PC-9 (cell line): ENCODE measurements around the gene PHLPP2. TPM values are rescaled to one million over a fixed set of nuclear protein-coding genes. Genes with fewer than 3 reads are reported as not detected.

Experiments
- BruUV-seq: library from RNA; stranded (reverse); fragments of 400-500 nt; replicated peaks from 2 replicates; lab custom pipeline; 2021; lab: Mats Ljungman, UMichigan
- CTCF ChIA-PET: fragments of 300-600 bp; sonication (Branson Sonifier 250); formaldehyde crosslinking; loops from one replicate; lab custom pipeline; 2022; ENCODE audit warnings: antibody characterized with exemption; lab: Charles Lee
- POLR2A ChIA-PET: fragments of 300-600 bp; sonication (Branson Sonifier 250); formaldehyde crosslinking; loops from one replicate; lab custom pipeline; 2022; ENCODE audit warnings: antibody characterized with exemption; ENCODE audit not compliant: unreplicated experiment; lab: Charles Lee
- DNase-seq, 2 experiments: peaks; one replicate each; pipeline versions ENCODE4 v3.0.0 to v3.0.0-alpha.2; 2015 to 2022; ENCODE audit warnings: mixed read lengths in 1 of 2
- H2AFZ ChIP-seq: fragments of 200-600 bp; sonication (generic); 2 replicates; pipeline ENCODE4 v1.8.1; 2017; ENCODE audit warnings: antibody characterized with exemption
- H3F3A ChIP-seq: fragments of 200-600 bp; sonication (generic); 2 replicates; pipeline ENCODE4 v1.8.1; 2017; ENCODE audit warnings: antibody characterized with exemption, mild to moderate bottlenecking, low read depth; ENCODE audit not compliant: insufficient read depth
- H3K27ac ChIP-seq: fragments of 200-600 bp; sonication (generic); 2 replicates; pipeline ENCODE4 v1.6.1; 2016; ENCODE audit warnings: mixed run types
- H3K27me3 ChIP-seq: fragments of 200-600 bp; sonication (generic); 2 replicates; pipeline ENCODE4 v1.6.1; 2016; ENCODE audit warnings: low read depth, mixed run types; ENCODE audit not compliant: insufficient read depth
- H3K36me3 ChIP-seq: fragments of 200-600 bp; sonication (generic); 2 replicates; pipeline ENCODE4 v1.6.1; 2016; ENCODE audit warnings: low read depth, mixed run types
- H3K4me1 ChIP-seq: fragments of 200-600 bp; sonication (generic); replicated peaks from 2 replicates; pipeline ENCODE4 v1.6.1; 2016; ENCODE audit warnings: mixed run types; ENCODE audit not compliant: insufficient read depth
- H3K4me2 ChIP-seq: fragments of 200-600 bp; sonication (generic); 2 replicates; pipeline ENCODE4 v1.6.1; 2017; ENCODE audit warnings: mixed run types
- H3K4me3 ChIP-seq: fragments of 200-600 bp; sonication (generic); 2 replicates; pipeline ENCODE4 v1.6.1; 2016; ENCODE audit warnings: mixed run types
- H3K79me2 ChIP-seq: fragments of 200-600 bp; sonication (generic); 2 replicates; pipeline ENCODE4 v1.6.1; 2017; ENCODE audit warnings: low read depth, mixed run types
- H3K9me2 ChIP-seq: fragments of 200-600 bp; sonication (generic); 2 replicates; pipeline ENCODE4 v1.8.1; 2017; ENCODE audit warnings: mild to moderate bottlenecking; ENCODE audit not compliant: insufficient read depth
- H3K9me3 ChIP-seq: fragments of 200-600 bp; sonication (generic); 2 replicates; pipeline ENCODE4 v1.8.1; 2016; ENCODE audit warnings: low read depth; ENCODE audit not compliant: insufficient read depth
- H4K20me1 ChIP-seq: fragments of 200-600 bp; sonication (generic); 2 replicates; pipeline ENCODE4 v1.8.1; 2017; ENCODE audit not compliant: insufficient read depth
- EZH2 ChIP-seq: fragments of 200-600 bp; sonication (generic); IDR thresholded peaks from 2 replicates; pipeline ENCODE4 v1.8.0; 2017; ENCODE audit warnings: antibody characterized with exemption, low read depth
- intact Hi-C: fragments of 100-400 bp; cut with micrococcal nuclease; formaldehyde crosslinking; loops from one replicate; pipeline ENCODE4 v1.10.0; 2022; ENCODE audit not compliant: unreplicated experiment
- total RNA-seq: library from RNA; stranded (reverse); gene quantifications from 2 replicates; pipeline ENCODE4 v1.2.3, GENCODE V29; 2021
- TF ChIP-seq, protein P1 (sequence below): fragments of 200-600 bp; sonication (generic); conservative IDR thresholded peaks from 2 replicates; pipeline ENCODE4 v1.6.1; 2017; ENCODE audit warnings: mixed run types, antibody characterized with exemption, mild to moderate bottlenecking, moderate library complexity

PHLPP2 gene
- total RNA-seq, 1 experiment from 2014 or later = 5.5 TPM

DNA sequence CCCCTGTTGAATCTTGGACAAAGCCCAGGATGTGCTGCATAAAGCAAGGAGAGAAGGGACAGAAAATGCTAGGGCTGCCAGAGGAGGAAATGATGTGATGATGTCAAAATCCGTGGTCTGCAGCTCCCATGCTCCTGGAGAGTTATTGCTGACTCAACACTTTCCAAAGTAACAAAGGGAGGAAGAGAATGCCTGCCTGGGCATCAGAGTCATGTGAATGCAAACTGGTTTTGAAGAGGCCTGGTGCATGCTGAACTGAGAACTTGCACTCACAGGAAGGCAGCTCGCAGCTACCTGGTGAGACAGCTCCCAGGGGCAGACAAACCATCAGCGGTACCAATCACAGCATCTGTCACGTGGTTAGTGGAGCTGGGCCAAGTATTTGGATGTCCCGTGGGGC, 95.7 kb downstream of the PHLPP2 start:
- H3K79me2 ChIP-seq = peaks cover 42% of the 10 kb centered on the region
- no peaks in the 10 kb centered on the region for H3K9me3 ChIP-seq
- peak in 1 of 2 experiments; percentile 54 for DNase-seq
- CTCF ChIA-PET = no interaction called here
- H3K4me1 ChIP-seq = peaks cover 35% of the 10 kb centered on the region
- POLR2A ChIA-PET = no interaction called here
- intact Hi-C loops = loop anchor here (5.0 kb wide), 1 partner anchor 93 kb away; the partner anchor contains the start of gene PHLPP2
- H3K36me3 ChIP-seq = peaks cover 12% of the 10 kb centered on the region; the same call in 1 of the 2 replicates
- TF ChIP-seq, protein P1, sequence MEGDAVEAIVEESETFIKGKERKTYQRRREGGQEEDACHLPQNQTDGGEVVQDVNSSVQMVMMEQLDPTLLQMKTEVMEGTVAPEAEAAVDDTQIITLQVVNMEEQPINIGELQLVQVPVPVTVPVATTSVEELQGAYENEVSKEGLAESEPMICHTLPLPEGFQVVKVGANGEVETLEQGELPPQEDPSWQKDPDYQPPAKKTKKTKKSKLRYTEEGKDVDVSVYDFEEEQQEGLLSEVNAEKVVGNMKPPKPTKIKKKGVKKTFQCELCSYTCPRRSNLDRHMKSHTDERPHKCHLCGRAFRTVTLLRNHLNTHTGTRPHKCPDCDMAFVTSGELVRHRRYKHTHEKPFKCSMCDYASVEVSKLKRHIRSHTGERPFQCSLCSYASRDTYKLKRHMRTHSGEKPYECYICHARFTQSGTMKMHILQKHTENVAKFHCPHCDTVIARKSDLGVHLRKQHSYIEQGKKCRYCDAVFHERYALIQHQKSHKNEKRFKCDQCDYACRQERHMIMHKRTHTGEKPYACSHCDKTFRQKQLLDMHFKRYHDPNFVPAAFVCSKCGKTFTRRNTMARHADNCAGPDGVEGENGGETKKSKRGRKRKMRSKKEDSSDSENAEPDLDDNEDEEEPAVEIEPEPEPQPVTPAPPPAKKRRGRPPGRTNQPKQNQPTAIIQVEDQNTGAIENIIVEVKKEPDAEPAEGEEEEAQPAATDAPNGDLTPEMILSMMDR = no peak
- no peak for TF ChIP-seq EZH2
- H3K4me3 ChIP-seq = no peak overlapping the region
- H3K27ac ChIP-seq = no peak overlapping the region
- H4K20me1 ChIP-seq = no peaks in the 10 kb centered on the region
- H3K9me2 ChIP-seq = no peaks in the 10 kb centered on the region
- H3K27me3 ChIP-seq = no peaks in the 10 kb centered on the region
- BruUV-seq = no TSS peak
- H3K4me2 ChIP-seq = no peak overlapping the region
- H3F3A ChIP-seq = peaks cover 43% of the 10 kb centered on the region
- H2AFZ ChIP-seq = no peak overlapping the region

DNA sequence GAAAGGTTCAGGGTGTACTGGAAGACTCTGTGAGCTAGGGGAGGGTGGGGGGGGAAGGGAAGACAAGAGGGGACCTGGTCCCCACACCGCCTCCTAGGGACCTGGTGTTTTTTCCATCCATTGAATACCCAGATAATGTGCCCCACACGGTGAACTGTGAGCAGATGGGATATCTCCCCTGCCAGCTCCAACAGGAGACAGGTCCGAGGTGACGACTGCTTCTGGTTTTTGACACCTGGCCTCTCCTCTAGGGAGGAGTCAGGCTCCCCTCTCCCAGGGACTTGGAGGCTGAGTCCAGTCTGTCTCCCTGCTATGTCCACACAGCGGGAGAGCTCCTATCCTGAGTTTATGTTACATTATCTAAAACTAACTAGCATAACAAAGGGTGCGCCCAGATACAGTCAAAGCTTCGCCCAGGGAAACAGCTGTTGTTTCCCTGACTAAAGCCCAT, 96.7 kb downstream of the PHLPP2 start:
- CTCF ChIA-PET = no interaction called here
- Histone ChIP-seq H2AFZ (no peak overlapping the region), H3K79me2 (peaks cover 37% of the 10 kb centered on the region), H3K36me3 (peaks cover 8% of the 10 kb centered on the region; the same call in 1 of the 2 replicates), H3K27ac (no peak overlapping the region), H3K9me3 (no peaks in the 10 kb centered on the region), H3K27me3 (no peaks in the 10 kb centered on the region), H3K4me3 (peak overlapping the region; percentile 99; the same call in 1 of the 2 replicates), H3F3A (peaks cover 43% of the 10 kb centered on the region), H3K4me1 (peaks cover 35% of the 10 kb centered on the region), H3K4me2 (peak overlapping the region; percentile 88), H4K20me1 (no peaks in the 10 kb centered on the region), H3K9me2 (no peaks in the 10 kb centered on the region)
- intact Hi-C loops = loop anchor here (5.0 kb wide), 1 partner anchor 95 kb away; the partner anchor contains the start of gene PHLPP2
- TF ChIP-seq, protein P1 = no peak
- no peak for TF ChIP-seq EZH2
- no peak for DNase-seq
- no TSS peak for BruUV-seq
- POLR2A ChIA-PET = interaction anchor here (0.6 kb wide), 1 partner anchor 16 kb away, joined by 9 read pairs; no protein-coding TSS in a partner anchor

DNA sequence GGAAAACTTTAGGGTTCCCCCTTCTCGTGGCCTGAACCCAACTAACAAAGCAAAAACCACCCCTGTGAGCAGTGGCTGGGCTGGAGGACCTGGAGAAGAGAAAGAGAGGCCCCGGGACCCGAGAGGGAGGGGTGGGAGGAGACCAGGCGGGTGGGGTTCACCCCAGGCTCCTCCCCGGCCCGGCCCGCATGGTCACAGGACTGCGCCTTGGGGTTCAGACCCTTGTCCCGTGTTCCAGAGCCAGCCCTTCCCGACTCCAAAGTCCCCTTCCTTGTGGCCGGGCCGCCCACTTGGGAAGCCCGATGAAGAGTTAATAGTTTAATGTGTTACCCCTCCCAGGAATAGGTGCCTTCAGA, 97.7 kb downstream of the PHLPP2 start:
- intact Hi-C loops = loop anchor here (5.0 kb wide), 1 partner anchor 95 kb away; the partner anchor contains the start of gene PHLPP2
- Histone ChIP-seq H3K27ac (peak overlapping the region; percentile 53), H3K9me3 (no peaks in the 10 kb centered on the region), H3K4me1 (peaks cover 34% of the 10 kb centered on the region), H2AFZ (peak overlapping the region; percentile 99), H3F3A (peaks cover 41% of the 10 kb centered on the region), H3K4me2 (peak overlapping the region; percentile 88), H3K9me2 (no peaks in the 10 kb centered on the region; the same call in 1 of the 2 replicates), H3K4me3 (peak overlapping the region; percentile 99), H3K27me3 (no peaks in the 10 kb centered on the region), H3K36me3 (0 out of 2 replicates have a peak, but pooled peaks cover 6% of the 10 kb centered on the region), H3K79me2 (peaks cover 30% of the 10 kb centered on the region), H4K20me1 (no peaks in the 10 kb centered on the region)
- DNase-seq = peak; percentile 52 to 82
- BruUV-seq = no TSS peak
- TF ChIP-seq EZH2 = no peak
- TF ChIP-seq, protein P1 = no peak
- CTCF ChIA-PET = no interaction called here
- POLR2A ChIA-PET = no interaction called here
